ENCODE measurements around the gene INPP5A.

Gene INPP5A

DNA sequence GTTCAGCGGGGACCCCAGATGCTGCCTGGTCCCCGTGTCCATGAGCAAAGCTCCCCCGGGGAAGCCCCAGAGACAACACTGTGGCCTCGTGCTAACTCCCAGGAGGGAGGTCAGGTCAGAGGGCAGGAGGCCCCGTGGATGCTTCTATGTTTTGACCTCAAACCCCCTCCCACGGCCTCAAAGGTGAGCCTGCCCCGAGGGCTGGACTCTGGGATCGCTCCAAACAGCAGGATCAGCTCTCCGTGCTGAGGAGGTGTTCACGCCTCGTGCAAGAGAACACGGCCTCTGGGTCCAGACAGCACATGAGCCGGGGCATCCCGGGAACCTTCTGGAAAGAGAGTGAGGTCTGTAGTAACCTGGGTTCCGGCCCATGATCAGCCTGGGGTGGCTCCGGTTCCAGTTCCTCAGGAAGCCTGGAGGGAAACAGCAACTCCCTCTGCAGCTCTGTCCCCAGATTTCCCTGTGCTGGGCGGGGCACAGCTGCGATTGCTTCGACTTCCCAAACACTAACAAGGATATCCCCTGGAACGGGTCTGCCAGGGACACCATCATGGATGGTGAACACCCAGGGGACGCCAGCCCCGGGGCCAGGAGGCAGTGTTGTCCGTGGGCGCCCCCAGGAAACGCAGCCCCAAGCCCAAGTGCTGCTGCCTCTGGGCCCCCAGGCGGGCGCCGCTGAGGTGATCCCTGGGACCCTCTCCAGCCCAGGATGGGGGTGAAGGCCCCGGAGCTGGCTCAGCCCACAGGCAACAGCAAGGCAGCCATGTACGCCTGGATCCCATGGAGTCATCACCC is 18.0 kb upstream of the INPP5A start:
- no peak for DNase-seq

DNA sequence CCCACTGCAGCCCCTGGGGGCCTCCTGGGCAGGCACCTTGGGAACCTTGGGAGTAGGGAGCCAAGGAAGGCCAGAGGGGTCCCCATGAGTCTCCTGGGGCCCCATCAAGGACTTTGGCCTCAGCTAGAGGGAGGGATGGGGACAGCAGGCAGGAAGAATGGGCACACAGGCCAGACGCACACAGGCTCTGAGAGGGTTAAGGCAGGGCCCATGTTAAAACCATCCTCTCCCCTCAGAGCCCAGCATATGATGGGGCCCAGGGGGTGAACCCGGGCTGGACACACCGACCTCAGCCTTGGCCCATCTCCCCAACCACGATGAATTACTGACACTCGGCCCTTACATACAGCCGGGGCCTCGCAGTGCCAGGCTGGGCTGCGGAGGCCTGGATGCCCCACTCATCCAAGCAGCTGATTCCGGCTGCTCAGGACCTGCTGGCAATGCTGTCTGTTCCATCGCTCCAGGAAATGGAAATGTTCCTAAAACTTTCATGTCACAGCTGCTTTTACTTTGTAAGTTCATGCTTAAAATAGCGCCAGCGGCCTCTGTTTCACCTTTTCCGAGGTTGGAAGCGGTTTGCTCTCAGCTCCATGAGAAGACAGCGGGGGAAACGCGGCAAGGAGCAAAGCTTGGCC is 17.3 kb upstream of the INPP5A start:
- DNase-seq, result no peak

DNA sequence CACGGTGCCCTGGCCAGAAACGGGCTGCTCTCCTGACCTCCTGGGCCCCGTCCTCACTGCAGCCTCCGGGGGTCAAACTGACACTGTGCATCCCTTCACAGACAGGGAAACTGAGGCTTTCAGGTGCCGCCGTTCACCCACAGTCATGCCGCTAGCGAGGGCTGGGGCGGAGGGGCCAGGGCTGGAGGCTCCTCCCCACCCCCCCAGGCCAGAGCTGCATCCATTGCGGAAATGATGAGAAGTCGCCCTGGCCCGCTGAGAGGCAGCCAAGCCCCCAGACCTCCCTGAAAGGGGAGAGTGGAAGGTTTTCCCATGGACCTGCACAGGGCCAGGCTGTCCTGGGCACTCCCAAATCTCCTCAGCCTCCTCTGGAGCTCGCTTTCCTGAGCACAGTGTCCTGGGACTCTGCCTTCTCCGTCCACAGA is 16.5 kb upstream of the INPP5A start:
- DNase-seq, result no peak

DNA sequence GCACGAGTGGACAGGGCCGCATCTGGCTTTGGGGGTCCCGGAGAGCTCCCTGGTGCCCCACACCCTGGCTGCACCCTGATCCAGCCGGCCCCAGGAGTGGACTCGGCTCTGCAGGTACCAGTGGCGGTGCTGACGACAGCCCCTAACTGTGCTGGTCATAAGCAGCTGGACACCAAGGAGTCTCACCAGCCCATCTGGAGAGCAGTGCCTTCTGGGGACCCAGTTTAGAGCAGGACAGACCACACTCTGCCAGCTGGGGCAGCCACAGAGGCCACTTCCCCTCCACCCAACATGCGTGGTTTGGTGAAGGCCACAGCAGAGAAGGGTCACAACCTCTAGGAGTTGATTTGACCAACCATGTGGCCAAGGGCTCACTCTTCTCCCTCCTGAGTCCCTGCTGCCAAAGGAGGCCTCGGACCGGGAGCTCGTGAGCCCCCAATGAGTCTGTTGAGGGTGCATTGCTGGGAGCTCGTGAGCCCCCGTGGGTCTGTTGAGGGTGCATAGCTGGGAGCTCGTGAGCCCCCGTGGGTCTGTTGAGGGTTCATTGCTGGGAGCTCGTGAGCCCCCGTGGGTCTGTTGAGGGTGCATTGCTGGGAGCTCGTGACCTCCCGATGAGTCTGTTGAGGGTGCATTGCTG is 16.0 kb upstream of the INPP5A start:
- DNase-seq, result no peak

DNA sequence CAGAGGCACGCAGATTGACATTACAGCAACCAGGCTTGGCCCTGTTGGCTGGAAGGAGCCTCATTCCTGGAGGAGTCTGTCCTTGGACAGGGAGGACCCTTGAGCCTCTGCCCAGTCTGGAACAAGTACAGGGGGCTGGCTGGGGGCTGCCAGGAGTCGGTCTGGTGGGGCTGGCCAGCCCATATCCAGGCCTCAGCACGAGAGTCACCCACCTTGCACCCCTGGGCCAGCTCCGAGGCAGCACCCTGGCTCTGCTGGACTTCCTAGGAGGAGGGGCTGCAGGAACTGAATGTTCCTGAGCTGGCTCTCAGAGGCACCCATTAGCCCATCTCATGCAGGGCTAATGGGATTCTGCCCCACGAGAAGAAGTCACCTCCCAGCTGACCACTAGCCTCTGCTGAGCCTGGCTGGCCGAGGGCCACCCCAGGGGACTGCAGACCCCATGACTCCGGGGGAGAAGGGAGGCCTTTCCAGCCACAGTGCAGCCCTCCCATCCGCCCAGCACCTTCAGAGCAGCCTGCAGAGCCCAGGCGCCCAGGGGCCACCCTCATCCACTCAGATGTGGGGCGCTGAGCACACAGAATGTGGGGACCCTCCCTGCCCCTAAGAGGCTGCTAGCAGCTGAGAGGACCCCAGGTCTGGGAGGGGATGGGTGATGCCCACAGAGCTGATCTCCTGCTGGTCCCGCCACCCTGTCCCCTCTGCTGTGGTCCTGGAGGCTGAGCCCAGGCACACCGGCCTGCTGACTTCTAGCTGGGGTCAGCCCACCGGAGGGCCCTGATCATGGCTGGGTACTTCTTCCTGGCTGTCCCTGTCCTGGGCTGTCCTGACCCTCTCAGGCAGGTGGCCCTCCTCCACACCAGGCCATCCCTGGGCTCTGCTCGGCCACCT is 14.8 kb upstream of the INPP5A start:
- no peak for DNase-seq

DNA sequence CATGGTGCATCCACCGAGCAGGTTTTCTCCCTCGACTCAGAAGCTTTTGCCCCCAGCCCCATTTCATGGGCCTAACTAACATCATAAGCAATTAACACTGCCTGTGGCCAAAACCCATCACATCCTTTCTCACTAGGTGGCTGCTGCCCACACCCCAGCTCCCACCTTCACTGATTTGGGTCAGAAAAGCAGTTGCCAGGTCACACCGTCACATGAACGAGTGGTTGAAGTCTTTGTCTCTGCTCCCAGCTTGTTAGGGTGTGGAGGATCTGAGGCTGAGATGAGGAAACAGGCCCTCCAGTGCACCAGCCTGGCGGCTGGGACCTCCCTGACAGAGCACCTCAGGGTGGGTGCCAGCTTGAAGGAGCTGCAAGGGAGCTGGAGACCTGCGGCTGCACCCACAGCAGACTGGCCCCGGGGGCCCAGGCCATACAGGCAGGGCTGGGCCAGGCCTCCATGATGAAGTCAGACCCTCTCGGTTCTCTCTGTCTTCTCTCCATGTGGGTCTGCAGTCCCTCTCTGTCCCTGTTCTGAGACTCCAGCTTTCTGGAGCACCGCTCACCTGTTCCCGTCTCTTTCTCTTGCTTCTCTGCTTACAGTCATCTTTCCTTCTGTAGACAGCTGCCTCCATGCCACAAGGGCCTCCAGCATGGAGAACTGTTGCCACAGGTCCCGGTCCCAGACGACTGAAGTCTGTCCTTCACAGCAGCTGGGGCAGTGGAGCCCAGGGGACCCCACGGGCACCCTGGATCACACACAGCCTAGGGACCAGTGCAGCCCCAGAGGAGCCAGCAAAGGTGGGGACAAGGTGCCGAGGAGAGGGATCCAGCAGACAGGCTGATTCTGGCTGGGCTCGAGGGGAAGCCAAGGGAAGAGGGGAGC is 13.8 kb upstream of the INPP5A start:
- DNase-seq, result no peak

DNA sequence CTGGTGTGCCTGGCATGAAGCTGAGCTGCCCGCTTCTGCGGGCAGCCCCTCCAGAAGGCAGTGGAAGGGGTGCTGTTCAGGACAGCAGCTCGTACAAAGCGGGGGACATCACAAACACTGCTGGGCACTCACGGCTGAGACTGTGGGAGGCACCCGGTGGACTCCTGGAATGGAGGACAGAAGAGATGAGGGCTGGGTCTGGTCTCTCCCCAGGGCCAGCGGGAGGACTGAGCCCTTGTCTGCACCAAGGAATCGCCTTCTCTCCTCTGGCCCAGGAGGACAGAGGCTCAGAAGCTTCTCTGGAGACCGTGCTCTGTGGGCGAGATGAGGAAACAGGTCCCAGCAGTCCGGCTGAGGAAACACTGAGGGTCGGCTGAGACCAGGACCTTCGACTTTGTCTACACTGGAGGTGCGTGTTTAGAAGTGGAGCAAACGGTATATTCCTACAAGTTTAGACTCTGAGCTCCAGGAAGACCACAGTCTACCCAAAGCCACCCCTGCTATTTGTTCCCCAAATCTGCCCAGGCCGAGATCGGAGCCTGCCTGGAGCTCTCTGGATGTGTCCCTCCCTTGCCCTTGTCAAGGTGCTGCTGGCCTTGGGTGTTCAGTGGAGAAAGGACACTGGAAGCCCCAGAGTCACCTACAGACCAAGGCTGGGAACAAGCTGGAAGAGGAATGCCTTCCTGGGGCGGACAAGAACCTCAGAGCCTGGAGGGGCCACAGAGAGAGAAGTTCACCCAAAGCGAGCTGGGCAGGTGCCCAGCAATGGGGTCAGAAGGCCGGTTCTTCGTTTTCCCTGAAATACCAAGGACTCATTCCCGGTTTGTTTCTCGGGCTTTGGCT is 12.9 kb upstream of the INPP5A start:
- no peak for DNase-seq

DNA sequence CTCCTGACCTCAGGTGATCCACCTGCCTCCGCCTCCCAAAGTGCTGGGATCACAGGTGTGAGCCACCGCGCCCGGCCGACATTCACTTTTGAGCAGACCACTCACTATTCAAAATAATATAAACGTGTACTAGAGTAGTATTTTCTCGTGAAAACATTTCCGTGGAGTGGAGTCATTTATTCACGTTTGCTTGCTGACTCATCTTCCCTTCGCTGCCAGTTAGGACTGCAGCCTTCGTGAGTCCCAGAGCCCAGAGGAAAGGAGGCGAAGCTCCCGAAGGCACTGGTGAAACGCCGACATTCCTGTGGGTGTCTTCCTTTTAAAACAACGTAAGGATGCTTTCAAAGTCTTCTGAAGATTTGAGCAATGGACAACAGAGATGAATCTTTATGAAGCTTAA is 10.9 kb upstream of the INPP5A start:
- DNase-seq, result peak; percentile 93

DNA sequence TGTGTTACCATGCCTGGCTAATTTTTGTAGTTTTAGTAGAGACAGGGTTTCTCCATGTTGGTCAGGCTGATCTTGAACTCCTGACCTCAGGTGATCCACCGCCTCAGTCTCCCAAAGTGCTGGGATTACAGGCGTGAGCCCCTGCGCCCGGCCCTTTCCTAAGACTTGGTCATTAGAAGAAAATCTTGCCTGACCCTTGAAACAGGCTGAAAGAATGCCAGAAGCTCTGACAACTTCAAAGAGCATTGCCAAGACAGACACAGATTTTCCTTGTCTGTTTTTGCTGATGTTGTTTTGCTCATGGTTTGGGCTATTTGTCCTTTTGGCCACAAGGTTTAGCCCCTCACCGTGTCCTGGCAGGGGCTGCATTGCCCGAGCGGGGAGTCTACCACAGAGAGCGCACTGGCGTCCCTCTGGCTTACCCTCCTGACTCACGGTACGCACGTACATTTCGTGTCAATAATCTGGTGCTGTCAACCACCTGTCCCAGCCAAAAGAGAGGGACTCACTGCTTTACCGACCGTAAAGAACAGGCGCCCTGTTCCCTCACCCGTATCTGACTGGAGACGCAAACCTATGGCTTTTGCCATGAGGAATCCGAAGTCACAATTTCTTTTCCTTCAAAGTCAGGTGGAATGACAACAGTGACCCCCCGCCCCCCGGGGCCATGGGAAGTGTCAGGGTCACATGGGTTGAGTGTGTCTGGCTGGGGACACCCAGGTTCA is 10.1 kb upstream of the INPP5A start:
- no peak for DNase-seq

DNA sequence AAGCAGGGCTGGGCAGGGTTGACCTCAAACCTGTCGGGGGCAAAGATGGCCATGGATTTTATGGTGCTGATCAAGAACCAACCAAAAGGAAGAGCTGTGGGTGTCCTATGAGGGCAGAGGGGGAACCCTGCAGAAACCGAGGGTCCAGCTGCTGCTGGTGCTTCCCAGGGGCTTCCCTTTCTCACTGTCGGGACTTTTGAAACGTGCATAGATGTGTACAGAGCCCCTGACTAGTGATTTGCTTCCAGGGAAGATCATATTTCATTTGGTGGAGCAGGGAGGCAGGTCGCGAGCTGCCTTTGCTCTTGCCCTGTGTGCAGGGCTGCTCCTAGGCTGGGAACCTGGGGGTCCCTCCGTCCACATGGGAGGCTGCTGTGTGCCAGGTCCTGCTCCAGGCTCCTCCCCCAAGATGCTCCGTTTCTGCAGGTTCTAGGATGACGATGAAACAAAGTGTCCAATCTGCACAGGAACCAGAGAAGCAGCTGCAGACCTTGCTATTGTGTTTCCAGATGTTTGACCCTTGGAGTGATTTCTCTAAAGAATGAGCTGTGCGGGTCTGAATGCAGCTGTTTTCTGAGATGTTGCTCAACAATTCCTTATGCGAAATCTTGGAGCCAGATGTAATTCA is 9.4 kb upstream of the INPP5A start:
- DNase-seq, result no peak

DNA sequence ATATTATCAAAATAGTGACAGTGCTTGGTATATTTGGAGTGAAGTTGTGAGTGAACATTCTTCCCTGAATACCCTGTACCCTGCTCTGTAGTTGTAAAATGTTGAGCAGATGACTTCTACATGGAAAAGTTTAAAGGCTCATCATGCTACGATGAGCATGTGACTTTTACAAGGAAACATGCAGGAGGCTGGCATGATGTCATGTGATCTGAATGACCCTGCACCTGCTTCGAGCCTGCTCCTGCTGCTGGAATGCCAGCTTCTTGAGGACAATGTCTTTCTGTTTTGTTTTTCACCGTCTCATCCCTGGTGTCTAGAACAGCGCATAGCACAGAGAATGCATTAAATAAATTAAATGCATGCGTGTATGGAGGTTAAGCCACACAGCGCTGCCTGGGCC is 5.4 kb upstream of the INPP5A start:
- DNase-seq, result no peak

DNA sequence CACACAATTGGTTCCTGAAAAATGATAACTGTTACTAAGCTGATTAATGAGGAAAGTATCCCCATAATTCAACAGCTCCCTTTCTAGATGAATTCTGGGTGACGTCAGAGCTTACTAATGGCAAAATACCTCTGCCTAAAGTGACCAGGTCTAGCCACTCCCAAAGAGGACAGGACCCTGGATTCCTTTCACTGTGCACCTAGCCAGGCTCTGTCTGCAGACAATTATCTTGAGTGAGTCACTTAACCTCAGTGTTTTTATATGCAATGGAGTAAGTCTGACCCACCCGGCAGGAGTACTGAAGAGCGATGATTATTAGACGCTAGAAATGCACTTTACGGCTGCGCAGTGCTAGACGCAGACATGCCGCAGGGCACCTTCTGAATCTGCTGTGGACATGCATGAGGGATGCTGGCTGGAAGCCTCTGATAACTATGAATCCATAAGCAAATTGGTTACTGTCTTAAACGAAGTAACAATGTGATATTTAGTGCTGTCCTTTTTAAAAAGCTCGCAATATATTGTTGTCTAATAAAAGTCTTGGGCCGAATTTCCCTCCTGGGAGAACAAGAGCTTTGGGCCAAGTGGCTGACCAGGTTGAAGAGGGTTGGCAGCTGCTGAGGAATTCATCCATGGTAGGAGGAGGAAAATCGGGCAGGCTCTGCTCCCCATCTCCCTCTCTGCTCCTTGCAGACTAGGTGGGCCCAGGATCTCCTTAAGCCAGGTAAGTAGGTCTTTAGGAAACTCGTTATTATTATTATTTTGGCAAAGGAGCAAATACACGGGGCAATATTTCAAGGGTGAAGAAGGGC is 4.6 kb upstream of the INPP5A start:
- DNase-seq, result peak; percentile 99

DNA sequence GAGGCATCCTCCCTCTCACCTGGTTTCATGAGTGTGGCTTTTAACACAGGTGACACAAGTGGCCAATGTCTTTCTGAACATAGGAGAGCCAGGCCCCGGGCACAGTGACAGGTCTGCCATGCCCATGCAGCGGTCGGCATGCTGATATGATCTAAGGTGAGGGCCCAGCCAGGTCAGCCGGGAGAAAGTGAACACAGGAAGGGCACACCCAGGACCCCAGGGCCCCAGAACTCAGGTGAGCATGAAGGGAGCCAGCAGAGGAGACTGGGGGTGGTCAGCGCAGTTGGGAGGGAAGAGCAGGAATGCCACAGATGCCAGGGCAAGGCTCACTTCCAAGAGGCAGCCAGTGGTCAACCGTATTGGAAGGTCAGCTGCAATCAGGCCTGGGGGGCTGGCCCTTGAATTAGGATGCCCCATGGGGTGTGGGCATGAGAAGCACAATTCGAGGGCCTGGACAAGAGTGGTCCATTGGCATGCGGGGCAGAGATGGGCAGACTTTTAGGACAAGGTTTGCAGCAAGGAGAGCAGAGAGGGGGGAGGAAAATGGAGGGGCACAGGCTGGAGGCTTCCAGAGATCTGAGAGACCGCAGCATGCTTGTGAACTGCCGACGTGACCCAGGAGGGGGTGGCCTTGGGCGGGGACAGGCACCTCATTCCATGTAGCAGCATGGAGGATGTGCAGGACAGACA is 3.9 kb upstream of the INPP5A start:
- no peak for DNase-seq

DNA sequence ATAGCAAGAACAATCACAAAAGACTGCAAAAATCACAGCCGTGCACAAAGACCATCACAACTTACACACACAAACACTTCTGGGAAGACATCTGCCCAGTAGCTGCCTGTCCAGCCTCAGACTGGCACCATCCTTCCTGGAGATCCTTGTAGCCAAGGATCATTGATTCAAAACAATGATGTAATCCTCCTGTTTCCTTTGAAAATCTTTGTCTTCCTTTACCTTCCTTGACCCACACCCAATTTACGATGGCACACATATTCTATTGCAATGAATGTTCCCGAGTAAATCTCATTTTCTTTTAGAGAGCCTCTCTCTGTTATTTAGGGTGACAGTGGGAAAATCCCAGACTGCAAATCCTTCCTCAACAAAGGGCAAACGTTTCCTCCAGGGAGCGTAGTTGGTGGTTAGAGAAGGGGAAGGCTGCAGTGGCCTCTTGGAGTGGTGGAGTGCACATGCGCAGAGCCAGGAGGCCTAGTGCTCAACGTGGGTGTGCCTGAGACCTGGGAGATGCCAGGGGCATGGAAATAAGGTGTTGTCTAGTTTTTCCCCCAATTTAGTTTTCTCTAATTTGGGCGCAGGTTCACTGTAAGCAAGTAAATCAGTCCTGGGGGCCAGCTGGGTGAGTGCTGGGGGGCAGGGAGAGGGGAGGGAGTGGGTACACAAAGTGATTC is 3.1 kb upstream of the INPP5A start:
- no peak for DNase-seq

DNA sequence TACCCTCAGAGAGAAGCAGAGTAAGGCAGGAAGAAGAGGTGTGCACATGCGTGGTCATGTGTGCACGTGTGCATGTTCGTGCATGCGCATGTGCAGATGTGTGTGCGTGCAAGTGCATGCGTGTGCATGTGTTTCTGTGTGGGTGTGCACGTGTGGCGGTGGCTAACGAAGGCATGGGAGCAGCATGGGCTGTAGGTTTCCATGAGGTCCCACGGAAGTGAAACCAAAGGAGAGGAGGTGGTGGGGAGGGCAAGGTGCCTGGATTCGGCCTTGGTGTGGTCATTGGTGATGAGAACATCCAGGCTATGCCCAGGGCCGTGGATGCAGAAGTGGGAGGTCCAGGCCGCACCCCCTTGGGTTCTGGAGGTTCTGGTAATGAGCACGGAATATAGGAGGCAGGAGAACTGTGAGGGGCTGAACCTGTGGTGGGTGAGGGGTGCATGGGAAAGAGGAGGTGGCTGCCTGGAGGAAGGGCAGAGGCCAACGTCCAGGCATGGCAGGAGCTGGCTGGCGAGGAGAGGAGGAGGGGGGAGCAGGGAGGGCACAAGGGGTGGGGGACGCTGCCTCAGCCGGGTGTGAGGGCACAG is 2.4 kb upstream of the INPP5A start:
- DNase-seq, result no peak

DNA sequence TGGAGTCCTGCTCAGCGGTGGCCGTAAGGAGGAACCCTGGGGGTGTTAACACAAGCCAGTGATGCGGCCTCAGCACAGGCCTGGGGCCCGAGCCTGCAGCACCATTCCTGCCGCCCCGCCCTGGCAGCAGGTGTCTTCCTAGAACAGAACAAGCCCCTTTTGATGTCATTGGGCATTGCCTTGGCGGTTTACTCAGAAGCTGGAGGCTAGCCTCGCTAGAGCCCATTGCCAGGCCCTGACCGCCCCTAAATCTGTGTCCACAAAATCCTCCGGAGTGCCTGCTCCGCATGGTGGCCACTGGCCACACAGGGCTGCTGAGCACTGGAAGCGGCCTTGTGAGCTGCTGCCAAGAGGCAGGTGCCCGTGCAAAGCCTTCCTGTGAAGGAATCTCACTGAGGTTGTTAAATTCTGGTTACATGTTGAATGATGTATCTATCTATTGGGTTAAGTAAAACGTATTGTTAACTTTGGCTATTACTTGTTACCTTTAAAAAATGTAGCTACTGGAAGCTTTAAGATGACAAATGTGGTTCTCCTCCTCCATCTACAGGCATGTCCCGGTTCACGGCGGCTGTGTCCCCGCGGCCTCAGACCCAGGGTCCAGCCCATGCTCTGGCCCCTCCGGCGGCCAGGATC is 1.2 kb upstream of the INPP5A start:
- no peak for DNase-seq
